NCI-H2227 (cell line): ENCODE data around the gene LTV1.
"Not testable (repeated sequence)": the region's sequence is repeated elsewhere in the genome, so short reads cannot be mapped to it uniquely, and the experiment has no call there.

Experiments
- DNase-seq: peaks from one replicate; lab custom pipeline; 2025; ENCODE audit not compliant: unreplicated experiment; lab: John Stamatoyannopoulos, UW

LTV1 gene

GRCh38 chr6:143840595-143841265 lies 2.4 kb upstream of the LTV1 start:
- DNase-seq = no peak

GRCh38 chr6:143842461-143842901 lies 657 bp upstream of the LTV1 start:
- no peak for DNase-seq

DNA sequence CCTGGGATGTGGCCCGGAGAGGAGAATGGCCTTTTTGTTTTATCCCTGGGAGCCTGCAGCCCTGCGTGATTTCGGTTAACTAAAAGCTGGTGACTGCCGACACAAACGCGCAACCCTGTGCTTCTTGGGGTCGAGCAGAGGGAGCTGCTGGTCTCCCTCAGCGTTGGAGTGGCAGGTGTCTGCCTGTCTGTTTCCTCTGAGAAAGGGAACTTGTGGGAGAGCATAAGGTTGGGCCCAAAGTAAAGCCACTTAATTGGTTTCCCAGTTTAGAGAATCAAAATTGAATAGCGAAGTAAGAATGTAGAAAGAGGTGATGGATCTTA lies 500 bp downstream of the LTV1 start:
- DNase-seq = no peak

- DNase-seq = no peak
Observed at GRCh38 chr6:143844006-143844405, 868 bp downstream of the LTV1 start.

DNA sequence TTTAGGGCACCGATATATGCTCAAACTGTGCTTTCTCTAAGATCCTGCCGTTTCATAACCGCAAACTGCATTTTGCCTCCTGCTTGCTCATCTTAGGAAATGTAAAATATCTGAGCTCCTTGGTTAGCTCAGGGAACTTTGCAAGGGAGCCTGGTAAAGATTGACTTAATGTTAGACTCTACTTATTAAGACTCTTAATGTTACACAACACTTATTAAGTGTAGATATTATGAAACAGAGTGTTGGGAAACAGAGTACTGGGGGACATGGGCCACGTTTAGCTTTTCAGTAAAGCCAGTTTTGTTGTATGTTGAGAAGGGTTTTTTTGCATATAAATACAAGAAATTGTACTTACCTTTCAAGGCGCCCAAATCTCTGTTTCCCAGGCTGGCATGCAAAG lies 1.9 kb downstream of the LTV1 start:
- no peak for DNase-seq

GRCh38 chr6:143851706-143852105 lies 8.6 kb downstream of the LTV1 start:
- not testable (repeated sequence) for DNase-seq

GRCh38 chr6:143855057-143855456 lies 11.9 kb downstream of the LTV1 start:
- not testable (repeated sequence) for DNase-seq

GRCh38 chr6:143856762-143857161 lies 13.6 kb downstream of the LTV1 start:
- not testable (repeated sequence) for DNase-seq

GRCh38 chr6:143857651-143858050 lies 14.5 kb downstream of the LTV1 start:
- DNase-seq = no peak

DNA sequence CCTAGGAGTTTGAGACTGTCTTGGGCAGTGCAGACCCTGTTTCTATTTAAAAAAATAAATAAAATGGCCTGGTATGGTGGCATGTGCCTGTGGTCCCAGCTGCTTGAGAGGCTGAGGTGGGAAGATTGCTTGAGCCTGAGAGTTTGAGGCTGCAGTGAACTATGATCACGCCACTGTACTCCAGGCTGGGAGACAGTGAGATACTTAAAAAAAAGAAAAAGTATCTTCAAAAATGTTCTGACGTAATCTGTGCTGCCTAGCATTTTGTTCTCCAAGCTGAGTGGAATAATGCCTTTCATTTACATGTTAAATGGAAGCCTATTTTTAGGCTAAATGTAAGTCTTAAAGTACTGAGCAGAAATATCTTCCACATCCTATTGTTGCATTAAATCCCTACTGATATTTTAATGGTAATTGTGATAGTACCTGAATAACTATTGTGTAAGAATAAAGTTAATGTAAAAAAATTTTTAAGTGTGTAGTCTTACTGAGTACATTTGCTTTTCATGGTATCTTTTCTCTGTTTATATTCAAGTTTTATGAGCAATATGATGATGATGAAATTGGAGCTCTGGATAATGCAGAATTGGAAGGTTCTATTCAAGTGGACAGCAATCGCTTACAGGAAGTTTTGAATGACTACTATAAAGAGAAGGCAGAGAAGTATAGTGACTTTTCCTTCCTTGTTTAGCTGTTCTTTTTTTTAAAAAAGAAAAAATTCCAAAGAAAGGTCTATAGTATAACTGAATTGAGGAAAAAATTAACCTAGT lies 16.9 kb downstream of the LTV1 start:
- no peak for DNase-seq

DNA sequence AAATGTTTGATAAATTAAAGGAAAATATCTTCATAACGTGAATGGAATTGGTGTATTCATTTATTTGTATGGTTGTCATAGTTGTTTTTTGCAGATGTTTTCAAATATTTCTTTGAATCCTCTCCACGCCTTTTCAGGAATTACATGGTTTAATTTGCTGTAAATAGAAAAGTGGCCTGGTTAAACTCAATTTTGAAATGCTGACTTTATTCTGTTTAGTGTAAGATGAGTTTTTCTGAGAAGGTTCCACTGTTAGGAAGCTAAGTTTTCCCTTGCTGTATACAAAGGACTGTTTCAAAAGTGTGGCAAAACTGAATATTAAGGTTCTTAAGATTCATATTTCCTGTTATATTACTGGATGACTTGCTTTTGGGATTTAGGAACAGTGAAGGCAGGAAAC lies 20.6 kb downstream of the LTV1 start:
- DNase-seq = no peak

DNA sequence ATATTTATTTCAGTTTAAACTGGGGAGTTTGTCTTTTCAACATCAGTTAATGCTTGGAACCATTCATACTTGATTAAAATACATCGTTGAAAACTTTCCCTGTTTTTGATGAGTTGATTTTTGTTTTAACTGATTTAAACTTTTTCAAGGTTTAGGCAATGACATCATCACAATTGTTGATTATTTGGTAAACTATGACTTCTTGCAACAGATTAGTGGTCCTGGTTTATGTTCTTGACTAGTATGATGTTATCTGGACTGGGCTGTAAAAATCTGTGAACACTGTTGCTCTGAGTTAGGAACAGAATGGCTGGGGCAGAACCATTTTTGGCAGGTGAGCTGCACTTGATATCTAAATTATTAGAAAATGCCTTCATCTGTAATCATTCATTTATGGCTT lies 21.1 kb downstream of the LTV1 start, which contains the start of gene ZC2HC1B:
Gene ZC2HC1B, plus strand, starts transcription at position 241 of the 400 bp plus-strand sequence. Its CDS starts 66 bp downstream, at position 307.
- DNase-seq = no peak

- DNase-seq = no peak
Observed at GRCh38 chr6:143867236-143867635, 24.1 kb downstream of the LTV1 start.

DNA sequence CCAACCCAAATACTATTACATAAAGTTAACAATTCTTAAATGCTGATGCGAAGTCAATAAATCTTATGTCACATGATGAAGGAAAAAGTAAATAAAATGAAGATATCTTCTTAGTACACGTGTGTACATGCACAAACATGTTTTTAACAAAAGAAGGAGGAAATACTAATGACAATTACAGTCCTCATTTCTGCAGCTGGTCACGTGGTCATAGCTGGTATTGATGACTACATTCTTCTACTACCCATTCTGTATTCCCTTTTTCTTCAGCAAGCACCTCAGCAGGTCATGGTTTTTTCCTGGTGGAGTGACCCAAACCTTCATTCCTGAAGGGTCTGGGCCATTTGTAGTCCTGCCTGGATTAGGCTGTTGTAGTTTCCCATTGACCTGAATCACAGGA lies 25.7 kb downstream of the LTV1 start:
- DNase-seq = not testable (repeated sequence)

GRCh38 chr6:143871202-143871730 lies 28.1 kb downstream of the LTV1 start:
- DNase-seq = not testable (repeated sequence)

DNA sequence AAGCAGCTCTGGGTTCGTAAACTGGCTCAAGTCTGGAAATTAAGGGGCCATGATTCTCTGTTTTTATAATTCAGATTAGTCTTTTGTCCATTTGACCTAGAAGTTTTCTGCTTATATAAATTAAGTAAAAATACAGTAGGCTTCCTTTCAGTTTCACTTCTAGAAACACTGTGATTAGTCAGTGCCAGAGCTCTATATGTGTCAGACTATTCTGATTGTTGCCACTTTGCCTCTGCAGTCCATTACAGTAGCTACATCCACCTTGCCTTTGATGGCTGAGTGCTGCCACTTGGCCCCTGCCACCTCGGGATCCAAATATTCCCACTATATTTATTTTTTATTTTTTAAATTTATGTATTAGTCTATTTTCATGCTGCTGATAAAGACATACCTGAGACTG lies 29.1 kb downstream of the LTV1 start:
- DNase-seq = no peak

GRCh38 chr6:143873600-143873999 lies 30.5 kb downstream of the LTV1 start:
- not testable (repeated sequence) for DNase-seq

- not testable (repeated sequence) for DNase-seq
Observed at GRCh38 chr6:143874503-143874902, 31.4 kb downstream of the LTV1 start.

GRCh38 chr6:143877584-143878271 lies 34.6 kb downstream of the LTV1 start:
- no peak for DNase-seq

DNA sequence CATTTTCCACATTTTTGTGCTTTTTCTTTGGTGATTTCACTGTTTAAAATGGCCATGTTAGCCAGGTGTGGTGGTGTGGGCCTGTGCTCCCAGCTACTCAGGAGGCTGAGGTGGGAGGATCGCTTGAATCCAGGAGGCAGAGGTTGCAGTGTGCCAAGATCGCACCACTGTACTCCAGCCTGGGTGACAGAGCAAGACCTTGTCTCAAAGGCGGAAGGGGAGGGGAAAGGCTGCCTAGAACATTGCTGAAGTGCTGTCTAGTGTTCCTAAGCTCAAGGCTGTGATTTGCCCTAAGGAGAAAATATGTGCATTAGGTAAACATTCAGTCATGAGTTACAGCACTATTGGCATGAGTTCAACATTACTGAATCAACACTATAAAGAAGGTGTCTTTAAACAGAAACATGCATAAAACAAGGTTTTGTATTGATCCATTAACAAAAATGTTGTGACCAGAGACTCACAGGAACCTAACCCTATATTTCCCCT lies 35.2 kb downstream of the LTV1 start:
- no peak for DNase-seq

GRCh38 chr6:143880412-143880811 lies 37.3 kb downstream of the LTV1 start:
- no peak for DNase-seq
